GM21367 (cell line): Measurements from ENCODE around the gene MTHFR.

ENCODE experiments used
- ATAC-seq: cut with Tn5 transposase; IDR thresholded peaks from one replicate; pipeline ENCODE4 v1.9.1; 2021; ENCODE audit not compliant: unreplicated experiment

Gene MTHFR

DNA sequence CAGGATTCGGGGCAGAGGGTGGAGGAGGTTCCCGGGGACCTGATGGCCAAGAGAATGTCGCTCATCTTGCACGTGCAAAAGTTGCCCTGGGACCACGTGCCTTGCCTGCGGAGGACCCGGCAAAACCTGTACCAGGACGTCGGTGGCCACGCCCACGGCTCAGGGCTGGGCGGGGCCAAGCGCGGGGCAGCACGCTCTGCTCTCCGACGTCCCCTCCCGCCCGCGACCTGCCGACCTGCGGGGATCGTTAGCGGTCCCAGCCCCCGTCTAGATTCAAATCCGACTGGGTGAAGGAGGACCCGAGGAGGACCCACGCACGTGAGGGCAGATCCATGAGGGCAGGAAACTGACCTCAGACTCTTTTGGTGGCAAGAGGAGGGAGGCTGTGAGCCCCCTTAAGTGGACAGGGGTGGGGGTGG is 43.8 kb downstream of the MTHFR start, which contains the start of gene C1orf167:
Gene C1orf167, plus strand, starts transcription at position 206 of the 419 bp plus-strand sequence. CDS start 2,208 bp downstream, outside the sequence.
- ATAC-seq = no peak

DNA sequence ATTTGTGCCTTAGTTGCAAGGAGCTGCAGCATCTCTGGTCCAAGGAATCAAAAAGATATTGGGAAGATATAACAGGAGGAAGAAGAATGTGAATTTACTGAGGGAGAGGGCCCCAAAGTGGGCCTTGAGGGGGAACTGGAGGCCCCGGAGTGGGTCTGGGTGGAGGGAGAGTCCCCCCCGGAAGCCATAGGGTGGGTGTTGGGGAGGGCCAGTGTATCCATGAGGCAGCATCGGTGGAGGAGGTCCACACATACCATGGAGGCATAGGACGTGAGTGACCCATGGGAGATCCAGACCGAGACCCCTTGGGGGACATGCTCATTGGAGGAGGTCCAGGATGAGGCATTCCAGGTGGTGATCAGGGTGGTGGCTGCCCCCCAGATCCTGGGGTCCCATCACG is 44.5 kb downstream of the MTHFR start:
- no peak for ATAC-seq

DNA sequence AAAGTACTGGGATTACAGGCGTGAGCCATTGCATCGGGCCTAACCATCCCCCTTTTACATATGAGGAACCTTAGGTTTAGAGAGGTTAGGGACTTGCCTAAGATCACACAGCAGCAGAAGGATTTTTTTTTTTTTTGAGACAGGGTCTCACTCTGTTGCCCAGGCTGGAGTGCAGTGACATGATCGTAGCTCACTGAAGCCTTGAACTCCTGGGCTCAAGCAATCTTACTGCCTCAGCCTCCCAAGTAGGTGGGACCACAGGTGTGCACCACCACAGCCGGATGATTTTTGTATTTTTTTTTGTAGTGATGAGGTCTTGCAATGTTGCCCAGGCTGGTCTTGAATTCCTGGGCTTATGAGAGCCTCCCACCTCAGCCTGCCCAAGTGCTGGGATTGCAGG is 46.0 kb downstream of the MTHFR start:
- ATAC-seq = no peak

DNA sequence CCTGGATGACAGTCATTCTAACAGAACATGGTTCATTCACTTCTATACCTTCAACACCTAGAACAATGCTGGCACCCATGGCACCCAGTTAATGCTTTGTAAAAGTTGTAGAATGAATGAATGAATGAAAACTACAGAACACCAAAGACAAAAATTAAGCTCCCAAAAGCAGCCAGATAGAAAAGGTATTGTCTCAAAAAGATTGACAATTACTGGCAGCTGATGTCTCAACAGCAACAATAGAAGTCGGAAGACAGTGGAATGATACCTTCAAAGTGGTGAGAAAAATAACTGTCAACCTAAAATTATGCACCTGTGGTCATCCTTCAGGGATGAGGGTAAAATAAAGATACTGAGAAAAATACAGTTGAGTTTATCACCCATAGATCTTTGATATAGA is 48.7 kb downstream of the MTHFR start:
- no peak for ATAC-seq

DNA sequence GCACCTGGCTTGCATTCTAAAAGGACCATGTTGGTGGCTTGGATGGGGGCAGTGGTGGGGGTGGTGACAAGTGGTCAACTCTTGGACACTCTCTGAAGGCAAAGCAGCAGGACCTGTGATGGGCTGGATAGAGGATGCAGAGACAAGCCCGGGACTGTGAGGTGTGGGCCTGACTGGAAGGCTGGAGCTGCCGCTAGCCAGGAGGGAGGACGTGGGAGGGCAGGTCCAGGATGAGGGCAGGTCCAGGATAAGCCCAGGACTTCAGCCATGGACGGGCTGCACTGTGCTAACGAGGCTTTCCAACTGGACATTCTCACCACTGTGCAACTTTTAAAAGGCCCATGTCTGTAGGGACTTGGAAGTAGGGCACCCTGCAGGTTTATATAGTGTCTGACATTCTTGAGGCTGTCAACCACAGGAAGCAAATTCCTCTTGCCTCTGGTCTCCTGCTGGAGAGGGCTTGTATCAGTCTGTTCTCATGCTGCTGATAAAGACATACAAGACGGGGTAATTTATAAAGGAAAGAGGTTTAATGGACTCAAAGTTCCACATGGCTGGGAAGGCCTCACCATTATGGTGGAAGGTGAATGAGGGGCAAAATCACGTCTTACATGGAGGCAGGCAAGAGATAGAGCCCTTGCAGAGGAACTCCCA is 52.1 kb downstream of the MTHFR start:
- no peak for ATAC-seq

DNA sequence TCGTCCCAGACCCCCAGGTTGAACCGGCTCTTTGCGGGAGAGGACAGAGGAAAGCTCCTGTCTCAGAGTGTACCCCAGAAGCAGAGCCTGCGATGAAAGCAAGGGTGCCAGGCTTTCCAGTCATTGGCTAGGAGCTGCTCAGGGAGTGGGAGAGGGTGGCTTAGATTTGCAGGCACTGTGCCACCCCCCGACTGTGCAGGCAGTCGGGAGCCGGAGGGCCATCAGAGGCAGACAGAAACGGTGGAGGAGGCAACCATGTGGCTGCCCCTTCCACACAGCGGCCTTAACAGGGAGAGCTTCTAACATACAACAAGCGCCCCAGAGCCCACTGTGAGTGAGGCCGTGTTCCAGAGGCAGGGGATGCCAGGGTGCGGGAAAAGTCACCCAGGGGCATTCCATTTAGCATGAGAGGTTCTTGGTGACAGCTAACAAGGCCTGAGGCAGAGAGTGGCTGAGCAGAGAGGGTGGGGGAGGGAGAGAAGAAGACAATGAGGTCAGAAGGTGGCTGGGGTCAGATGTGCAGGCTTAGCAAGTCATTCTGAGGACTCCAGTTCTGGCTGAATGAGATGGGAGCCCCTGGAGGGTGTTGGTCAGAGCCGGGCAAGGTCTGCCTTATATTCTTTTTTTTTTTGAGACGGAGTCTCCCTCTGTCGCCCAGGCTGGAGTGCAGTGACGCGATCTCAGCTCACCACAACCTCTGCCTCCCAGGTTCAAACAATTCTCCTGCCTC is 53.2 kb downstream of the MTHFR start:
- no peak for ATAC-seq

DNA sequence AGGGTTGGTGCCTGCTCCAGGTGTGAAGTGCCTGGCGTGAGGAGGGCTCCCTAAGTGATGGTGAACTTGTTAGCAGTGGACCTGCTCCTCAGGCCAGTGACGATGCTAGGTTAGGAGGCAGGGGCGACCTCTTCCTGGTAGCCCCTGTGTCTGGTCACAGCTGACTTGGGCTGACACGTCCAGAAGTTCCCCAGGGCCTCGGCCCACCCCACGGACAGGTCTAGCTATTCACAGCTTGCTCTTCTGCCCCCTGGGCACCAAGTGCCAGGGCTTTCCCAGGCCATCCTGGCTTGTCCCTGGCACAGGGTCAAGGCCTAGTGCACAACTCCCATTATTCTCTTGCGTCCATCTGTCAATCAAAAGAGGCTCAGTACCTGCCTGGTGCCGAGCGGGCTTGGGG is 54.7 kb downstream of the MTHFR start:
- ATAC-seq = no peak

DNA sequence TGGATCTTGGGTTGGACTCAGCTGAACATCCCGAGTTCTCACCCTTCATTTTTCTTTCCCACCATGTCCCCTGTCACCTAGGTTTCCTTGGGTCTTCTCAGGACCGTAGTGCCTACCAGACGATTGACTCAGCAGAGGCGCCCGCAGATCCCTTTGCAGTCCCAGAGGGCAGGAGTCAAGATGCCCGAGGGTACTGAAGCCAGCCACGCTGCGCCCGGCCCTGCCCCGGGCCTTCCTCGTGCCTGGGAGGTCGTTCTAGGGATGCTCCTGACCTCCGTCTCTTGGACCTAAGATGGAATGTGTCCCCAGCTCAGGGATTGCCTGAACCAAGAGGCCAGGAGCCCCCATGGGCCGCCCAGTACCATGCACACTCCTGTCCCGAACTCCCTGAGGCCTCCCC is 55.8 kb downstream of the MTHFR start:
- ATAC-seq = no peak

DNA sequence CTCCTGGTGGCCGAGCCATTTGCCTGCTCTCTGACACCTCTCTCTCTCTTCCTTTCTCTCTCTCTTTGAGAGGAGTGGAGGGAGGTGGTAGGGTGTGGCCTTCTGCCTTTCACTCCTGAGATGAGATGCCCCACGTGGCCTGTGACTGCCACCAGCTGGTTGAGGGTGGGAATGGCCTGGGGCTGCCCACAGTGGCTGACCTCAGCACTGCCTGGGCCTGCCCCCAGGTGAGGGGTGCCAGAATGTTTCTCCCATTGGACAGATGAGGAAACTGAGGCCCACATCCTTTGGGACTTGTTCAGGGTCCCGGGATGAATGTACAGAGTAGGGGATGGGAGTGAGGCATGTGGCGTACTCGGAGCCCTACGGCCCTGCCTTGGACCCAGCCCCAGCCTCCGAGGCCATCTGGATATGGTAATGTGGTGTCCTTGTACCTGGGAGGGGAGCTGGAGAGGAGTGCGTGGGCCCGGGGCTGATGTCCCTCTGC is 56.5 kb downstream of the MTHFR start:
- no peak for ATAC-seq

DNA sequence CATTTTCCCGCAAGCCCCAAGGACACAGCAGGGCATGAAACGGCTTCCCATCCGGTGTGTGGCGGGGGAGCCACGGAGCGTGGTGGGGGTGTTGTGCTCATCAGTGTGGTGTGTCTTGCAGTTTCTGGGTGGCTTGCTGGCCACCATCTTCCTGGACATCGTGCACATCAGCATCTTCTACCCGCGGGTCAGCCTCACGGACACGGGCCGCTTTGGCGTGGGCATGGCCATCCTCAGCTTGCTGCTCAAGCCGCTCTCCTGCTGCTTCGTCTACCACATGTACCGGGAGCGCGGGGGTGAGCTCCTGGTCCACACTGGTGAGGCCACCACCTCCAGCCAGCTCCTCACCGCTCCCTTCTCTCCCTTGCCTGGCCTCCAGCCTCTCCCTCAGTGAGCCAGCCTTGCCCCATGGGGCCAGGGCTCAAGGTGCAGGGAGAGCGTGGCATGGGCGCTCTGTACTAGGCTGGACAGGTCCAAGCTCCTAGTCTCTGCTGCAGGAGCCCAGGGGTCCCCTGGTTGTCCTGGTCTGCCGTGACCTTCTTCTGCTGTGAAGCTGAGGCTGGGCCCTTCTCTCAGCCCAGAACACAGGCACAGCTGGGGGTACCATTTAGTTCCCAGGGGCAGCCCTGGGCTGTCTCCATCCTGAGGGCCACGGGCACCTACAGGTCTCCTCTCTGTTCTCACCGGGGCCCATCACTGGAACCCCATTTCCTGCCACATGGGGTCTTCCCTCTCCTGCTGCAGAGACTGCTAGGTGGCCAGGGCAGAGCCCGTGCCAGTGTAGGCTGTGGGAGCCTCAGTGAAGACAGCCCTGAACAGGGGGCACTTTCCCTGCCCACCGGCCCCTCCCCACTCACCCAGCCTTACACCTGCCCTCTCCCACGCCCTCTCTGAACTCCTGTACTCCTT is 57.2 kb downstream of the MTHFR start:
- ATAC-seq = no peak

DNA sequence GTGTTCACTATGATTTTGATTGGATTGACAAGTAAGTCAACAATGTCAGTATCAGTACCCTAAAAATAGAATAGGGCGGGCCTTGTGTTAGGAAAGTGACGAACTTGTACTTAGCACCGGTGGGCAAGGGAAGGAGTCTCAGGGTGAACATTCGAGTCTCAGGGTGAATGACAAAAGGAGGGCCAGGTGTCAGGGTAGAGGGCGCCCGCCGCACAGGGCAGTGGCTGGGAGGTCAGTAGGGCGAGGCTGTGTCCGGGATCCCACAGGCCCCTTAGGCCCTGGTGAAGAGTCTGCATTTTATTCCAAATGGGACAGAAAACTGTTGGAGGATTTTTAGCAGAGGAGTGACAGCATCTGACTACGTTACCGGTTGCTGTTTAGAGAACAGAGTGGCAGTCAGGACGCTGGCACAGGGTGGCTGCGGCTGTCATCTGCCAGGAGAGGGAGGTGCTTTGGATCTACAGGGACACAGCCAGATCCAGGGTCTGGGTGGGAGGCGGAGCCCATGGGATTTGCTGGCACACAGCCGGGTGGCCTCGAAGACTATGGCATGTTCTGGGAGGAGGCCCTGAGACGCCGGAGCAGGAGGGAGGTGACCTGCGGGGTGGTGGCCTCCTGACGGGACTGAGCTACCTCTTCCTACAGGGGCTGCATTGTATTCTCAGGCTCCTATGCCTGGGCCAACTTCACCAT is 58.8 kb downstream of the MTHFR start:
- ATAC-seq = no peak

DNA sequence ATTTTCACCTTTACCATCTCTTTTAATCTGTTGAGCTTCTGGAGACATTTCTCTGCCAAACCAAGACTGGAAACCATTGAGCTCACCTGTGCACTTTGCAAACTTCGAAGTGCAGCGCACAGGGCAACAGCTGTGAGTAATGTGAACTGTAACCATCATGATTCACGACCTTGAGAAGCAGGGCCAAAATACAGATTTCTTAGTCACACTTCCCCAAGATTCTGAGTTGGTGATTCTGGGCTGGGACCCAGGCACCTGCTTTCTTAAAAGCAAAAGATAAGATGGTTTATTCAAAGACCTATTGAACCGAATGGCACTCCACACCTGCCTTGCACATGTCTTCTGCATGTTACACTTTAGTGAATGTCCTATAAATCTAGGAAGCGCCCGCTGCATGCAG is 59.7 kb downstream of the MTHFR start:
- no peak for ATAC-seq

DNA sequence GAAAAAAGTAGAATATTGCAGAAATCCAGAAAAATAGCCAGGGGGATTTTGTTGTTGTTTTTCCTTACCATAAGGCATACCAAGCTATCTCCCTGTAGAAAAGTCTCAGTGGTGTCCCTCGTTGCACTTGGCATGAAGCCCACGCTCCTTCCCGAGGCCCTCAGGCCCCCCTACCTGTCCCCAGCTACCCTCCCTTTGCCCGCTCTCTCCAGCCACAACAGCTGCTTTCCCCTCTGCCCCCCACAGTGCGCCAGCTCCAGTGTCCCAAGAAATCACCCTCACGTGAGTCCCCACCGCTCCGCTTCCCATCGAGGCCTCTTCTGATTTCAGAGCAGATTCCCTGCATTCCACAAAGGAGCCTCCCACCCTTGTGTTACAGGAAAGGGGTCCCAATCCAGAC is 61.5 kb downstream of the MTHFR start:
- ATAC-seq = no peak

DNA sequence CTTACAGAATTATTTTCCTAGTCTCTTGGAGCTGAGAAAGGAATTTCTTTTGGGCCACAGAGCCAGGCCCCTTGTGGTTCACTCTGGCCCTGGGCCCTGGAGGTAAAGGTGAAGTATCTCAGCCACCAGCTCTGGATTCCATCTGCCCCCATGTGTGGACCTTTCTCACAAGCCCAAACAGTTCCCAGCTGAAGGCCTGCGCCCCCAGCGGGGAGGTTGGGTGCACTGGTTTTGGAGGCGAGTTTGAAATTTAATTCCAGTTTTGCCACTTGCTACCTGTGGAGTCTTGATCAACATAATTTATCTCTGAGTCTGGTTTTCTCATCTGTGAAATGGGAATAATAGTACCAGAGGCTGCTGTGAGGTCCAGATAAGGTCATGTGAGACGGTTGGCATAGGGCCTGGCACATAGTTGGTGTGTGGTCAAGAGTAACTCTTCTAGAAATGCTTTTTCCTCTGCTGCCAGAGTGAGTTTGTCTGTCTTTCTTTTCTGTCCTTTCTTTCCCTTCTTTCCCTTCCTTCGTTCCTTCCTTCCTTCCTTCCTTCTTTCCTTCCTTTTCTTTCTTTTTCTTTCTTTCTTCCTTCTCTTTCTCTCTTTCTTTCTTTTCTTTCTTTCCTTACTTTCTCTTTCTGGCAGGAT is 63.7 kb downstream of the MTHFR start:
- ATAC-seq = no peak

DNA sequence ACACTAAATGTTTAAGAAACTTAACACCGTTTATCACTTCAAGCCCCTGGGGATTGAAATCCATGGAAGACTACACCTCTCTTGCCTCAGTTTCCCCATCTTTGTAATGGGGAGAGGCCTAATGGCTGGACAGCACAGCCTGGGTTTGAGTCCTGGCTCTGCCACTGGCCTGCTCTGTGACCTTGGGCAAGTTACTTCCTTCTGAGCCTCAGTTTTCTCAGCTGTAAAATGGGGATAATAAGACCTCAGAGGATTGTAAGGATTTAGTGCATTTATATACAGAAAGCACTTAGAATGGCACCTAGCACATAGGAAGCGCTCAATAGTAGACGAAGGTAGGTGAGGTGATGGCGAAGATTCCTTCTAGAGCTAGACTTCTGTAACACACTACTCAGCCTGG is 64.3 kb downstream of the MTHFR start:
- ATAC-seq = no peak

DNA sequence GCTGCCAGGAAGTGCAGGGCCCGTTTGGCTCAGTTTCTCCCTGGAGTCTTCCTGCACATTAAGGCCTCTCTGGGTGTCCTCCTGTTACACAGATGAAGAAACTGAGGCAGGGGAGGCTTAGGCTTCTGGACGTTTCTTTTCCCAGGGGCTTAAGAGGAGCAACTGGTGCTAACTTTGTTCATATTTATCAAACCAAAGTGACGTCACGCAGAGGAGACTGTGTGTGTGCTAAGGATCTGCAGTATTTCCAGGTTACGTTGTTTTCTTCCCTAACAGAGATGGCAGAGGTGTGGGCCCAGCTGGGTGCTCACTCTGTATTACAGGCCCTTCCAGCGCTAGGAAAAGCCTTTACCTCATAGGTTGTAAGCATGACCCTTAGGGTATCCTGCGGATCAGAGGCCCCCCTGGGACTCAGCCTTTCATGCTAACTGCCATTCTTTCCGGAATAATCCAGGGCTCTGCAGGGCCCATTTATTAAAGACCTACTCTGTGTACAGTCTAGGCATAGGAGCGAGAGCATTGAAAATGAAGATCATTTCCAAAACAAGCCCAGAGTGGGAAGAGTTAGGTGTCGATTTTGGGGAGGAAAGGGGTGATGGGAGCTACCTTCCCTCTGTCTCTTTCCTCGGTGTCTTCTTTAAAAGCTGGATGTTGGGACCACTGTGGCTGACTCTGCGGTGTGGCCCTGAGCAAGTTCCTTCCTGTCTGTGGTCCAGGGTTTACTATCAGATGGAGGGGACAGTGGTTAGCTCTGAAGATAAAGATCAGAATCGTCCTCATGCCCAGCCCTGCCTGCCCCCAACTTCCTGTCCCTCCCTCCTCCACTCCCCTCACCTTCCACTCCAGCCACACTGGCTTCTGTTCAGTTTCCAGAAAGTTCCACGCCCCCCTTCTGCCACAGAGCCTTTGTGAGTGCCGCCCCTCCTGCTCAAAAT is 65.2 kb downstream of the MTHFR start:
- no peak for ATAC-seq

DNA sequence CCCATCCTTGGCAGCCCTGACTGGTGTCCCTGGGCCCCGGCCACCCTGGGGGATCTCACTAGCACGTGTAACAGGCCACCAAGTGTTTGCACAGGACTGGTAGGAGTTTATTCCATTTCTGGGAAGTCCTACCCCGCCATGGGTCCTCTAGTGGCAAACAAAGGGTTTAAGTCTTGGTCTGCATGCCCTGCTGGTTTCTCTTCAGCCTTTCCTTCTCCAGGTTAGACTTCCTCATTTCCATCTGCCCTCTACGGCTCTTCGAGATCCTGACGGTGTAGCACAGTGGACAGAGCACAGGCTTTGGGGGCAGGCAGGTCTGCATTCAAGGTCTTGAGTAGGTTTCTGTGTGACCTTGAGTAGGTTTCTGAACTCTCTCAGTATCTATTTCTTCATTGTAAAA is 67.0 kb downstream of the MTHFR start:
- no peak for ATAC-seq

DNA sequence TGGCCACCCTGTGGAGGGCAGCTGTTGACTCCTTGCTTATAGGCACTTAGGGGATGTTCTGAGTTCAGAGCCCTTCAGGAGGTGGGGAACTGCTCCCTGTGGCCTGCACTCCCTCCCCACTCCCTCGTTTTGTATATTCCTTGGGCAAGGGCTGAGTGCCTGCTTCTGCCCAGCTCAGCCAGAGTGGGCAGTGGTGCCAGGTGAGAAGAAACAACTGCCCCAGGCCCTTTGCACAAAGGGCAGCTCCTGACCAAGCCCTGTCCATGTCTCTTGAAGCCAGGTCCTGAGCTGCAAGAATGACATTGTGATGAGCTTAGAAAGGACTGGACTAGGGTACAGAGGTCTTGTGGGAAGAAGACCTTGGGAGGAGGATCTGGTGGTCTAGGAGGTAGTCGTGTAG is 67.7 kb downstream of the MTHFR start:
- no peak for ATAC-seq
